Astrocyte (in vitro differentiated cells and primary cell): ENCODE measurements around the gene VSTM2L.

Source experiments
- EZH2 ChIP-seq: IDR thresholded peaks from 2 replicates; pipeline ENCODE4 v1.6.1; 2012; ENCODE audit warnings: mild to moderate bottlenecking, low read length, inconsistent platforms; ENCODE audit not compliant: insufficient read depth
- TF ChIP-seq, protein P1 (sequence below): IDR thresholded peaks from 2 replicates; pipeline ENCODE4 v1.5.1; 2011; ENCODE audit warnings: low read depth, mild to moderate bottlenecking, inconsistent platforms, low read length, moderate library complexity; ENCODE audit not compliant: insufficient read depth

- TF ChIP-seq, protein P1, sequence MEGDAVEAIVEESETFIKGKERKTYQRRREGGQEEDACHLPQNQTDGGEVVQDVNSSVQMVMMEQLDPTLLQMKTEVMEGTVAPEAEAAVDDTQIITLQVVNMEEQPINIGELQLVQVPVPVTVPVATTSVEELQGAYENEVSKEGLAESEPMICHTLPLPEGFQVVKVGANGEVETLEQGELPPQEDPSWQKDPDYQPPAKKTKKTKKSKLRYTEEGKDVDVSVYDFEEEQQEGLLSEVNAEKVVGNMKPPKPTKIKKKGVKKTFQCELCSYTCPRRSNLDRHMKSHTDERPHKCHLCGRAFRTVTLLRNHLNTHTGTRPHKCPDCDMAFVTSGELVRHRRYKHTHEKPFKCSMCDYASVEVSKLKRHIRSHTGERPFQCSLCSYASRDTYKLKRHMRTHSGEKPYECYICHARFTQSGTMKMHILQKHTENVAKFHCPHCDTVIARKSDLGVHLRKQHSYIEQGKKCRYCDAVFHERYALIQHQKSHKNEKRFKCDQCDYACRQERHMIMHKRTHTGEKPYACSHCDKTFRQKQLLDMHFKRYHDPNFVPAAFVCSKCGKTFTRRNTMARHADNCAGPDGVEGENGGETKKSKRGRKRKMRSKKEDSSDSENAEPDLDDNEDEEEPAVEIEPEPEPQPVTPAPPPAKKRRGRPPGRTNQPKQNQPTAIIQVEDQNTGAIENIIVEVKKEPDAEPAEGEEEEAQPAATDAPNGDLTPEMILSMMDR: no peak
- no peak for TF ChIP-seq EZH2
Observed at GRCh38 chr20:37987602-37988290, 84.8 kb downstream of the VSTM2L start.
